ENCODE data around the gene BOLA1. TPM values are rescaled to one million over a fixed set of nuclear protein-coding genes. Genes with fewer than 3 reads are reported as not detected.
"Not testable (repeated sequence)": the region's sequence is repeated elsewhere in the genome, so short reads cannot be mapped to it uniquely, and the experiment has no call there.

BOLA1 gene
- total RNA-seq, 1 experiment from 2014 or later: 6.0 TPM

DNA sequence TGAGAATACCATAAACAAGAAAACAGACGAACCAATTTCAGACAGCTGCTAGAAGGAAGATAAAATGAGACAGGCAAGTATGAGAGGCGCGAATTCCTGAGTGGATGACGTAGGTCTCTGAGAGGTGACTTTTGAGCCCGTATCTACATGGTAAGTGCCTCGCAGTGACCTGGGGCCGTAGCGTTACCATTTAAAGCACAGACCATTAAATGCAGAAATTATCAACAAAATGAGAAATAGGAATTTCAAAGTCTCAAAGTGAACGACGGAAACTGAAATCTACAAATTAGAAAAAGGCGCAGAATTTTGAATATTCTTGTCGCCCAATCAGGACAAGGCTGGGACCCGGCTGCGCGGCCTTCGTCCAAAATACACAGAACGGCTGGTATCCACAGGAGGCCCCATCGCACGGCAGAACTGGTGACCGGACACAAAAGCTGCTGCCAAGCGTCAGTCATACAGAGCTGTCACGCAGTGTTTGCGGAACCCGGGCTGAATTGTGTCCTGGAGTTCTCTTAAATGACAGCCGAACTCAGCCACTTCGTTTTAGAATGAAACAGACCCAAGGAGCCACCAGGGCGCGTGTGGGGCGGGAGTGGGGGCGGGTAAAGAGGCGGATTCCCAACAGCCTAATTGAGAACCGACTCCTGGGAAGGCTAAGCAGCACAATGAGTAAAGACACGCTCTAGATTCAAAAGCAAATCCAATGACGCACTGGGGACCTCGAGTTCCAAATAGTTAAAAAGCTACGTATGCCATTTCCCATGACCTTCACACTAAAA, 13.8 kb upstream of the BOLA1 start:
- TF ChIP-seq, protein P1, sequence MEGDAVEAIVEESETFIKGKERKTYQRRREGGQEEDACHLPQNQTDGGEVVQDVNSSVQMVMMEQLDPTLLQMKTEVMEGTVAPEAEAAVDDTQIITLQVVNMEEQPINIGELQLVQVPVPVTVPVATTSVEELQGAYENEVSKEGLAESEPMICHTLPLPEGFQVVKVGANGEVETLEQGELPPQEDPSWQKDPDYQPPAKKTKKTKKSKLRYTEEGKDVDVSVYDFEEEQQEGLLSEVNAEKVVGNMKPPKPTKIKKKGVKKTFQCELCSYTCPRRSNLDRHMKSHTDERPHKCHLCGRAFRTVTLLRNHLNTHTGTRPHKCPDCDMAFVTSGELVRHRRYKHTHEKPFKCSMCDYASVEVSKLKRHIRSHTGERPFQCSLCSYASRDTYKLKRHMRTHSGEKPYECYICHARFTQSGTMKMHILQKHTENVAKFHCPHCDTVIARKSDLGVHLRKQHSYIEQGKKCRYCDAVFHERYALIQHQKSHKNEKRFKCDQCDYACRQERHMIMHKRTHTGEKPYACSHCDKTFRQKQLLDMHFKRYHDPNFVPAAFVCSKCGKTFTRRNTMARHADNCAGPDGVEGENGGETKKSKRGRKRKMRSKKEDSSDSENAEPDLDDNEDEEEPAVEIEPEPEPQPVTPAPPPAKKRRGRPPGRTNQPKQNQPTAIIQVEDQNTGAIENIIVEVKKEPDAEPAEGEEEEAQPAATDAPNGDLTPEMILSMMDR (conservative IDR thresholded peaks at IDR 0.05): no peak
- peak overlapping the region; percentile 87 for H3K27ac ChIP-seq (ENCODE audit: insufficient read length, low read depth, low read length)
- peak overlapping the region; percentile 100 for H3K4me2 ChIP-seq (ENCODE audit: insufficient read depth, insufficient read length, low read length)
- H3K27me3 Mint-ChIP-seq (ENCODE audit: low read depth): no peaks in the 10 kb centered on the region
- no peaks in the 10 kb centered on the region for H3K9me3 ChIP-seq (ENCODE audit: control insufficient read depth, low read depth, low read length)
- peak overlapping the region; percentile 50 for H2BK5ac ChIP-seq (ENCODE audit: insufficient read length, low read length)
- no peak overlapping the region for H2BK12ac ChIP-seq (ENCODE audit: insufficient read length, low read depth, low read length)
- H2BK15ac ChIP-seq (ENCODE audit: low read depth, low read length): no peak overlapping the region
- H3K23ac ChIP-seq (ENCODE audit: insufficient read length, low read depth, low read length): no peak overlapping the region
- H3K4ac ChIP-seq (ENCODE audit: low read depth, low read length): no peak overlapping the region; the same call in 1 of the 2 replicates
- peak; percentile 79 for DNase-seq
- peaks cover 3% of the 10 kb centered on the region; the same call in 1 of the 2 replicates for H3K4me1 ChIP-seq (ENCODE audit: insufficient read depth, low read length)
- no peaks in the 10 kb centered on the region for H3K79me2 ChIP-seq (ENCODE audit: insufficient read depth, low read length)
- H3T11ph ChIP-seq (ENCODE audit: low read length): no peak overlapping the region
- no peaks in the 10 kb centered on the region for H3K9me3 Mint-ChIP-seq
- peak overlapping the region; percentile 9; the same call in 1 of the 2 replicates for H3K14ac ChIP-seq (ENCODE audit: insufficient read depth, low read length)
- no peaks in the 10 kb centered on the region for H3K36me3 Mint-ChIP-seq (ENCODE audit: insufficient read depth in 1 of 3, low read depth in 3 of 3)
- H3K4me3 Mint-ChIP-seq: no peak overlapping the region
- H4K5ac ChIP-seq (ENCODE audit: insufficient read length, low read depth, low read length): no peak overlapping the region
- WGBS (ENCODE audit: extremely low coverage, insufficient read length, low lambda C conversion rate): no CpG with 5 or more reads among the region's 36 CpGs
- H3K9ac ChIP-seq (ENCODE audit: extremely low read depth, insufficient read length, low read length): peak overlapping the region; percentile 95
- H3K4me1 Mint-ChIP-seq: peaks cover 4 to 7% of the 10 kb centered on the region in 2 experiments; a peak in 3 of 4 replicates
- H2BK20ac ChIP-seq (ENCODE audit: low read depth, low read length, poor library complexity, severe bottlenecking): no peak overlapping the region
- no peak overlapping the region for H4K8ac ChIP-seq (replicated peaks; ENCODE audit: insufficient read length, low read depth, low read length)
- peaks cover 24% of the 10 kb centered on the region for H3K23me2 ChIP-seq (ENCODE audit: insufficient read length, low read depth, low read length, poor library complexity, severe bottlenecking)
- no peak overlapping the region for H2BK120ac ChIP-seq (ENCODE audit: low read depth, low read length, poor library complexity, severe bottlenecking)
- no peak overlapping the region for H4K91ac ChIP-seq (ENCODE audit: insufficient read length, low read depth, low read length)
- H3K27ac Mint-ChIP-seq: no peak overlapping the region
- H2AFZ ChIP-seq (ENCODE audit: low read length): no peak overlapping the region
- H2AK5ac ChIP-seq (ENCODE audit: insufficient read length, low read length): no peak overlapping the region
- H4K20me1 ChIP-seq (ENCODE audit: control insufficient read depth, insufficient read depth, insufficient read length): no peaks in the 10 kb centered on the region
- H3K27me3 ChIP-seq (ENCODE audit: insufficient read depth, low read length): no peaks in the 10 kb centered on the region
- peak overlapping the region; percentile 85 for H3K18ac ChIP-seq (ENCODE audit: insufficient read length, low read depth, low read length)
- H3K56ac ChIP-seq (ENCODE audit: insufficient read length, low read depth, low read length): no peak overlapping the region
- H3K79me1 ChIP-seq (ENCODE audit: insufficient read depth, low read depth, low read length, poor library complexity, severe bottlenecking): no peaks in the 10 kb centered on the region

- peak overlapping the region; percentile 100 for H3K4me2 ChIP-seq (ENCODE audit: insufficient read depth, insufficient read length, low read length)
- not testable (repeated sequence) for H2BK12ac ChIP-seq (ENCODE audit: insufficient read length, low read depth, low read length); H3T11ph ChIP-seq (ENCODE audit: low read length); H3K27me3 Mint-ChIP-seq (ENCODE audit: low read depth); H3K4me1 ChIP-seq (ENCODE audit: insufficient read depth, low read length); H3K14ac ChIP-seq (ENCODE audit: insufficient read depth, low read length); H3K9me3 Mint-ChIP-seq; H4K91ac ChIP-seq (ENCODE audit: insufficient read length, low read depth, low read length); H3K4ac ChIP-seq (ENCODE audit: low read depth, low read length); H2BK120ac ChIP-seq (ENCODE audit: low read depth, low read length, poor library complexity, severe bottlenecking); H3K36me3 Mint-ChIP-seq (ENCODE audit: insufficient read depth in 1 of 3, low read depth in 3 of 3); H4K8ac ChIP-seq (replicated peaks; ENCODE audit: insufficient read length, low read depth, low read length); H3K4me3 Mint-ChIP-seq; H2AFZ ChIP-seq (ENCODE audit: low read length); H2BK20ac ChIP-seq (ENCODE audit: low read depth, low read length, poor library complexity, severe bottlenecking); DNase-seq; H3K56ac ChIP-seq (ENCODE audit: insufficient read length, low read depth, low read length); H3K27me3 ChIP-seq (ENCODE audit: insufficient read depth, low read length); H4K5ac ChIP-seq (ENCODE audit: insufficient read length, low read depth, low read length); H3K79me2 ChIP-seq (ENCODE audit: insufficient read depth, low read length); H2BK15ac ChIP-seq (ENCODE audit: low read depth, low read length); H2AK5ac ChIP-seq (ENCODE audit: insufficient read length, low read length); H3K4me1 Mint-ChIP-seq; H3K9me3 ChIP-seq (ENCODE audit: control insufficient read depth, low read depth, low read length); H4K20me1 ChIP-seq (ENCODE audit: control insufficient read depth, insufficient read depth, insufficient read length); H3K27ac Mint-ChIP-seq; H3K79me1 ChIP-seq (ENCODE audit: insufficient read depth, low read depth, low read length, poor library complexity, severe bottlenecking); H3K23ac ChIP-seq (ENCODE audit: insufficient read length, low read depth, low read length)
- WGBS (ENCODE audit: extremely low coverage, insufficient read length, low lambda C conversion rate): no CpG with 5 or more reads among the region's 19 CpGs
- peak overlapping the region; percentile 87 for H3K27ac ChIP-seq (ENCODE audit: insufficient read length, low read depth, low read length)
- H2BK5ac ChIP-seq (ENCODE audit: insufficient read length, low read length): peak overlapping the region; percentile 50
- peak overlapping the region; percentile 85 for H3K18ac ChIP-seq (ENCODE audit: insufficient read length, low read depth, low read length)
- peaks cover 24% of the 10 kb centered on the region for H3K23me2 ChIP-seq (ENCODE audit: insufficient read length, low read depth, low read length, poor library complexity, severe bottlenecking)
- peak overlapping the region; percentile 95 for H3K9ac ChIP-seq (ENCODE audit: extremely low read depth, insufficient read length, low read length)
Measured at GRCh38 chr1:149886121-149886395, 13.3 kb upstream of the BOLA1 start.

Measured in H9 (cell line).